Endothelial cell (in vitro differentiated cells): ENCODE measurements around the gene ZNF674. TPM values are rescaled to one million over a fixed set of nuclear protein-coding genes. Genes with fewer than 3 reads are reported as not detected.
A peak's percentile ranks its signal among the peaks of the same experiment; 100 is the strongest.

Experiments
- DNase-seq: peaks from one replicate; pipeline ENCODE4 v3.0.0; 2021; ENCODE audit warnings: low spot score
- H3K27ac Mint-ChIP-seq: one replicate; pipeline ENCODE4 v1.8.0; 2021; ENCODE audit warnings: mixed read lengths, inconsistent platforms; ENCODE audit not compliant: unreplicated experiment
- H3K27me3 Mint-ChIP-seq: one replicate; pipeline ENCODE4 v1.8.0; 2021; ENCODE audit warnings: mild to moderate bottlenecking, moderate library complexity, mixed read lengths, inconsistent platforms; ENCODE audit not compliant: unreplicated experiment
- H3K36me3 Mint-ChIP-seq: one replicate; pipeline ENCODE4 v1.8.0; 2021; ENCODE audit warnings: mild to moderate bottlenecking, low read depth, mixed read lengths, inconsistent platforms; ENCODE audit not compliant: unreplicated experiment
- H3K4me1 Mint-ChIP-seq: one replicate; pipeline ENCODE4 v1.8.0; 2021; ENCODE audit warnings: mild to moderate bottlenecking, mixed read lengths, inconsistent platforms; ENCODE audit not compliant: unreplicated experiment
- H3K4me3 Mint-ChIP-seq: one replicate; pipeline ENCODE4 v1.8.0; 2021; ENCODE audit warnings: mild to moderate bottlenecking, mixed read lengths, inconsistent platforms; ENCODE audit not compliant: unreplicated experiment
- H3K9me3 Mint-ChIP-seq: one replicate; pipeline ENCODE4 v1.8.0; 2021; ENCODE audit warnings: mixed read lengths, inconsistent platforms; ENCODE audit not compliant: unreplicated experiment
- CTCF ChIP-seq: fragments of 200-600 bp; sonication (generic); IDR thresholded peaks from one replicate; pipeline ENCODE4 v1.5.0; 2021; ENCODE audit warnings: antibody characterized with exemption; ENCODE audit not compliant: unreplicated experiment
- total RNA-seq: library from RNA; stranded (reverse); fragmentation: NEBNext Ultra II Directional; extraction: Animal tissue kit (Norgen Biotek cat#: 25700); gene quantifications from one replicate; pipeline ENCODE4 v1.2.1, GENCODE V29; 2021; ENCODE audit not compliant: unreplicated experiment

Gene ZNF674
- total RNA-seq, 1 donor from 2014 or later = 7.3 TPM

GRCh38 chrX:46571423-46572339, 26.5 kb upstream of the ZNF674 start:
- Mint-ChIP-seq H3K9me3 (no peaks in the 10 kb centered on the region), H3K36me3 (peaks cover 4% of the 10 kb centered on the region), H3K27ac (no peak overlapping the region), H3K27me3 (peaks cover 6% of the 10 kb centered on the region), H3K4me3 (peak overlapping the region; percentile 82), H3K4me1 (peaks cover 20% of the 10 kb centered on the region)
- DNase-seq = no peak
- no peak for TF ChIP-seq CTCF

- H3K27ac Mint-ChIP-seq = no peak overlapping the region
- no peaks in the 10 kb centered on the region for H3K9me3 Mint-ChIP-seq
- peaks cover 14% of the 10 kb centered on the region for H3K4me1 Mint-ChIP-seq
- peaks cover 2% of the 10 kb centered on the region for H3K27me3 Mint-ChIP-seq
- H3K36me3 Mint-ChIP-seq = no peaks in the 10 kb centered on the region
- no peak for TF ChIP-seq CTCF
- no peak overlapping the region for H3K4me3 Mint-ChIP-seq
- no peak for DNase-seq
Observed at GRCh38 chrX:46569621-46570020, 24.4 kb upstream of the ZNF674 start.

GRCh38 chrX:46567388-46567787, 22.2 kb upstream of the ZNF674 start:
- peaks cover 11% of the 10 kb centered on the region for H3K4me1 Mint-ChIP-seq
- no peak overlapping the region for H3K27ac Mint-ChIP-seq
- H3K27me3 Mint-ChIP-seq = peaks cover 2% of the 10 kb centered on the region
- no peak for TF ChIP-seq CTCF
- H3K4me3 Mint-ChIP-seq = no peak overlapping the region
- H3K36me3 Mint-ChIP-seq = peaks cover 3% of the 10 kb centered on the region
- no peak for DNase-seq
- no peaks in the 10 kb centered on the region for H3K9me3 Mint-ChIP-seq

GRCh38 chrX:46561824-46562657, 16.8 kb upstream of the ZNF674 start:
- H3K27me3 Mint-ChIP-seq = peaks cover 2% of the 10 kb centered on the region
- H3K9me3 Mint-ChIP-seq = no peaks in the 10 kb centered on the region
- H3K4me3 Mint-ChIP-seq = peak overlapping the region; percentile 8
- peaks cover 6% of the 10 kb centered on the region for H3K36me3 Mint-ChIP-seq
- peaks cover 17% of the 10 kb centered on the region for H3K4me1 Mint-ChIP-seq
- peak overlapping the region; percentile 65 for H3K27ac Mint-ChIP-seq
- TF ChIP-seq CTCF = no peak
- DNase-seq = no peak
